Right lobe of liver (tissue), 4 donors: ENCODE data around the gene ANKS1B.

ENCODE experiments used
- POLR2A ChIP-seq: fragments of 450-650 bp; IDR thresholded peaks from one replicate; pipeline ENCODE4 v1.6.1; 2017; ENCODE audit warnings: antibody characterized with exemption, mild to moderate bottlenecking
- TF ChIP-seq, protein P1 (sequence below), 4 donors: fragments of 200-600 bp in 3 of 4; fragments of 450-650 bp in 1 of 4; IDR thresholded peaks; one replicate each; pipeline versions ENCODE4 v1.5.1 to v1.8.0; 2016 to 2022; ENCODE audit warnings: antibody characterized with exemption in 4 of 4, mild to moderate bottlenecking in 2 of 4
- donor health status: DM: no; HTN: no; CAD: no.
- donor health status: DM: no; HTN: no; CAD: no.
- donor health status: DM: no; HTN: yes; CAD: no.

DNA sequence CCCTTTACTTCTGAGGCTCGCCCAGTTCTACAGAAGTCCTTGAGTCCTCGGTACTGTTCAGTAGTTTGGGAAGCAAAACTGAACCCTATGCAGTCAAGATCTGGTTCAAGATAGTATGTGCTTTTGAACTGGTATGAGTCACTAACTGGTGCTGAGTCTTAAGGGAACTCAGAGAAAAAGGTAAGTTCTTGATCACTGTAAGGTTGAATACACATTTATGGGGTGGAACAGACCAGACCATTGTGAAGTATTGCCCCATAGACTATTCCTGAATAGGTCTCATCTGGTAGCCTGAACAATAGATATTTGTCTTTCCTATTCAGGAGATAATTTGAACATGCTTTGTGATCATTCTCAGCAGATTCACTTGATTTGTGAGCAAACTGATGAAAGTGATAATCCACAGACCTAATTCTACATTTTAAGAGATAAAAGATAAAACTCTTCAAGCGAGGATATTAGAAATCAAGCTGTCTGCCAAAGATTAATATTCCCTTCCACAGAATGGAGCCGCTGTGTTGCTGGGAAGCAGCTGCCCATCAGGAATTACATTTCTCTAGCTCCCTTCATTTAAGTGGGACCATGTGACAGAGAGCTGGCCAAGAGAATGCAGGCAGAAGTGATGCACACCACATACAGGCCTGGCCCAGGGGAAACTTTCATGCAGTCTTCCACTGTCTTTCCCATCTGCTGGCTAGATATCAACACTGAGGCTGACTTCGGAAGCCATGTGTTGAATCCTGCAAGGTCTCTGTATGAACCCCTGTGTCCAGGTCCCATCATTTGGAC is 707.0 kb downstream of the ANKS1B start:
- TF ChIP-seq, protein P1, sequence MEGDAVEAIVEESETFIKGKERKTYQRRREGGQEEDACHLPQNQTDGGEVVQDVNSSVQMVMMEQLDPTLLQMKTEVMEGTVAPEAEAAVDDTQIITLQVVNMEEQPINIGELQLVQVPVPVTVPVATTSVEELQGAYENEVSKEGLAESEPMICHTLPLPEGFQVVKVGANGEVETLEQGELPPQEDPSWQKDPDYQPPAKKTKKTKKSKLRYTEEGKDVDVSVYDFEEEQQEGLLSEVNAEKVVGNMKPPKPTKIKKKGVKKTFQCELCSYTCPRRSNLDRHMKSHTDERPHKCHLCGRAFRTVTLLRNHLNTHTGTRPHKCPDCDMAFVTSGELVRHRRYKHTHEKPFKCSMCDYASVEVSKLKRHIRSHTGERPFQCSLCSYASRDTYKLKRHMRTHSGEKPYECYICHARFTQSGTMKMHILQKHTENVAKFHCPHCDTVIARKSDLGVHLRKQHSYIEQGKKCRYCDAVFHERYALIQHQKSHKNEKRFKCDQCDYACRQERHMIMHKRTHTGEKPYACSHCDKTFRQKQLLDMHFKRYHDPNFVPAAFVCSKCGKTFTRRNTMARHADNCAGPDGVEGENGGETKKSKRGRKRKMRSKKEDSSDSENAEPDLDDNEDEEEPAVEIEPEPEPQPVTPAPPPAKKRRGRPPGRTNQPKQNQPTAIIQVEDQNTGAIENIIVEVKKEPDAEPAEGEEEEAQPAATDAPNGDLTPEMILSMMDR (IDR thresholded peaks at IDR 0.05): no peak
- no peak for TF ChIP-seq POLR2A
